Activated CD4-positive, CD25-positive, alpha-beta regulatory T cell (primary cell): ENCODE data around the gene ATP6V0E2.
"Not testable (repeated sequence)": the region's sequence is repeated elsewhere in the genome, so short reads cannot be mapped to it uniquely, and the experiment has no call there.

Experiments used
- DNase-seq, 4 experiments: peaks; one replicate each; lab custom pipeline; 2025; lab: John Stamatoyannopoulos, UW

ATP6V0E2 gene

GRCh38 chr7:149879766-149880637 lies 6.2 kb downstream of the ATP6V0E2 start:
- DNase-seq = no peak

- DNase-seq = no peak
Measured at GRCh38 chr7:149880638-149881311, 7.0 kb downstream of the ATP6V0E2 start.

GRCh38 chr7:149881328-149882247 lies 7.8 kb downstream of the ATP6V0E2 start:
- no peak for DNase-seq

GRCh38 chr7:149882248-149883047 lies 8.7 kb downstream of the ATP6V0E2 start:
- DNase-seq = no peak

- DNase-seq = no peak
Measured at GRCh38 chr7:149883048-149883438, 9.3 kb downstream of the ATP6V0E2 start.

GRCh38 chr7:149883452-149883861 lies 9.7 kb downstream of the ATP6V0E2 start:
- no peak for DNase-seq

- DNase-seq = no peak
Measured at GRCh38 chr7:149884016-149884415, 10.2 kb downstream of the ATP6V0E2 start.

GRCh38 chr7:149884541-149884940 lies 10.8 kb downstream of the ATP6V0E2 start:
- no peak for DNase-seq

- no peak for DNase-seq
Measured at GRCh38 chr7:149885191-149886017, 11.6 kb downstream of the ATP6V0E2 start.

GRCh38 chr7:149886018-149886415 lies 12.2 kb downstream of the ATP6V0E2 start:
- no peak for DNase-seq

- DNase-seq = no peak
Measured at GRCh38 chr7:149887311-149887710, 13.5 kb downstream of the ATP6V0E2 start.

- DNase-seq = not testable (repeated sequence)
Measured at GRCh38 chr7:149890715-149891114, 16.9 kb downstream of the ATP6V0E2 start.

- not testable (repeated sequence) for DNase-seq
Measured at GRCh38 chr7:149894957-149895356, 21.2 kb downstream of the ATP6V0E2 start.

- DNase-seq = not testable (repeated sequence)
Measured at GRCh38 chr7:149907776-149908376, 34.1 kb downstream of the ATP6V0E2 start.

- DNase-seq = not testable (repeated sequence)
Measured at GRCh38 chr7:149910219-149910618, 36.5 kb downstream of the ATP6V0E2 start.

- not testable (repeated sequence) for DNase-seq
Measured at GRCh38 chr7:149912126-149912525, 38.4 kb downstream of the ATP6V0E2 start.

- DNase-seq = not testable (repeated sequence)
Measured at GRCh38 chr7:149926414-149926813, 52.6 kb downstream of the ATP6V0E2 start.
